ENCODE data around the gene TRIM31.
A peak's percentile ranks its signal among the peaks of the same experiment; 100 is the strongest.

TRIM31 gene

DNA sequence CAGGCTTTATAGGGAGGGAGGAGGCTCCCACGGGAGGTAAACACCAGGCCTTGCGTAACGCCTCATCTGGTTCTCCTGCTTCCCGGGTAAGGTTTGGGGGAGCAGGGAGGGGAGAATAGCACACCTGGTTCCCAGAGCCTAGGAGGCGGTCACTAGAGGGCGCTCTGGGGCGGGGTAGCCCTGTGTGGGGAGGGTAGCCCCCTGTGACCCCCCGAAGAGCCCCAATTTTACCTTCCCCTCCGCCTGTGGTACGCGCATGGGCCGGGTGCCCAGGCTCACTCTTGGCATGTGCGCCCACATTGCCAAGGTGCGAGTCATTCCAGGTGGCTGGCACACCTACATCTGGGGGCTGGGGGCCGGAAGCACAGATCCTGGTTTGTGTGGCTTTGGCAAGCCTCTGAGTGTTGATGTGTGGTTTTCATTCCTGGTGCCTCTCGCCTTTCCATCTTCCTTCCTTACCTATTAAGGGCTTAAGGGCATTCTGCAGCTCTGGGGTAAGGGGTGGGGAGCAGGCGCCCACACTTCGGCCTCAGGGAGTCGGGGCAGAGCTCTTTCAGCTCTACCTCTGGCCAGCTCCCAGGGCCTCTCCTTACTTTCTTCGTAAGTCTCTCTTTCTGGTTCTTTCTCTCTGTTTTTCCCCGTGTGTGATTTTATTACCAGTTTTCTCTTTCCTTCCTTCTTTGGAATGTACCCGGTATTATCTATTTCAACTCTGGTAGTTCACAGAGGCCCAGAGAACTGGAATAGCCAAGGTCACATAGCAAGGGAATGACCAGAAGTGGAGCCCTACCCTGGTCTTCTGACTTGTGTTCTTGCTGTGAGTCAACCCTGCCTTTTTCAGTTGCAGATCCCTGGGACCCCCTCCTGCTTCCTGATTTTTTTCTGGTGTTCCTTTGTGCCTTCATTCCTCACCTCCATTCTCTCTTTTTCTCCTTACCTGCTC is 36.8 kb downstream of the TRIM31 start:
- no peak for DNase-seq (ENCODE audit: low read depth)

DNA sequence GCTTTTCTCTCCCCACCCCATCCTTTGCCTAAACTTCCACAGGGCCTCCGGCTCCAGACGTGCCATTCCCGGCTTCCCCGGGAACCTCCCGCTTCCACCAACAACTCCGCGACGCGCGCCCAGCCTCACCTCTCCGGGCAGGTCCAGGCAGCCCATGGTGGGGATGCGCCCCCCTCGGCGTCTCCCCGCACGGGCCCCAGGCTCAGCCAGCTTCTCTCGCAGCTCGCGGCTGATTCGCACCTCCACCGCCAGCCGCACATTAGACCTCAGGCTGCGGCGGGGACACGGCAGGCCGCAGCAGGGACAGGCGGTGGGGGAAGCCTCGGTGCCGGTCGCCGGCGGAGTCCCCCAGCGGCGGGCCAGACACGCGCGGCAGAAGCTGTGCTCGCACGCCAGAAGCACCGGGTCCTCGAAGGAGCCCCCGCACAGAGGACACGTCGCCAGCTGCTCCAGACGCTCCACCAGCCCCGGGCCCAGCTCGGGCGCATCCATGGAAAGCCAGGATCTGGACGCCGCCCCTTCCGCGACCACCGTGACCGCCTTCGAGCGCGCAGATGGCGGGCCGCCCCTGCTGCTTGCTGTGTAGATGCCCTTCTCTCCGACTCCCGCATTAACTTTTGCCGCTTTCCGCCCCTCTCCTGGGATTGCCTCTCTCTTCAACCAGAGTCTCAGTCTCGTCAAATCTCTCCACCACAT is 37.6 kb downstream of the TRIM31 start, which contains the start of gene RNF39:
Gene RNF39, minus strand, starts transcription at position 676 of the 696 bp plus-strand sequence. Its CDS starts 184 bp downstream, at position 492.
- DNase-seq (ENCODE audit: low read depth): no peak

DNA sequence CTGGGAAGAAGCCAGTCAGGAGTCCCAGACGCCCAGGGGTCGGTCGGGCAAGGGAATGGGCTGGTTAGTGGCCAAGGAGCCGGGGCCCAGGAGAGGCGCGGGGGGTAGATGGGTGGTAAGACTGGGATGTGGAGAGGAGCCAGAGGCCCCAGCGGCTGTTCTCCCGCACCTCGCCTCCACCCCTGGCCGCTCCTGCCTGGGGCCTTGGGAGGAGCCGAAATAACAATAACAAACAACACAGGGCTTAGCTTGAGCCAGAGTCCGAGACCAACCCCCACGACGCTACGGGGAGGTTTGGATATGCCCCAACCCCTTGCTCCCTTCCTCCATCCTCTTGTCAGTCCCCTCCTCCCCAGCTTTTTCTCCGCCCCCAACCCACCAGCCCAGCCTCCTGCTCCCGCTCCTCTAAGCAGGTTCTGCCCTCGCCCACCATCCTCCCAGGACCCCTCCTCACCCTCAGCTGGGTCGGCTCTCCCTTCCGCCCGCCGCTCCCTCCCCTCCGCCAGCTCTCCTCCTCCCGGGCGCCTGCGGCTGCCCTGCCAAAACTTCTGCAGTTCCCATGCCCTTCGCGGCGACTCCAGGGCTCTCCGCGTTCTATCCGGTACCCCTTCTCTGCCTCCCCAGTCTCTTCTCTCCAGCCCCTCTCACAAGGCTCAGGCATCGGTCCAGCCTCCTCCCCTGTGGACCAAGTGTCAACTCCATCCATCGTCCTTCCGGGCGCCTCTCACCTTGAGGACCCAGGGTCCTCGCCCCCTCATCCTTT is 38.4 kb downstream of the TRIM31 start:
- DNase-seq (ENCODE audit: low read depth): no peak

DNA sequence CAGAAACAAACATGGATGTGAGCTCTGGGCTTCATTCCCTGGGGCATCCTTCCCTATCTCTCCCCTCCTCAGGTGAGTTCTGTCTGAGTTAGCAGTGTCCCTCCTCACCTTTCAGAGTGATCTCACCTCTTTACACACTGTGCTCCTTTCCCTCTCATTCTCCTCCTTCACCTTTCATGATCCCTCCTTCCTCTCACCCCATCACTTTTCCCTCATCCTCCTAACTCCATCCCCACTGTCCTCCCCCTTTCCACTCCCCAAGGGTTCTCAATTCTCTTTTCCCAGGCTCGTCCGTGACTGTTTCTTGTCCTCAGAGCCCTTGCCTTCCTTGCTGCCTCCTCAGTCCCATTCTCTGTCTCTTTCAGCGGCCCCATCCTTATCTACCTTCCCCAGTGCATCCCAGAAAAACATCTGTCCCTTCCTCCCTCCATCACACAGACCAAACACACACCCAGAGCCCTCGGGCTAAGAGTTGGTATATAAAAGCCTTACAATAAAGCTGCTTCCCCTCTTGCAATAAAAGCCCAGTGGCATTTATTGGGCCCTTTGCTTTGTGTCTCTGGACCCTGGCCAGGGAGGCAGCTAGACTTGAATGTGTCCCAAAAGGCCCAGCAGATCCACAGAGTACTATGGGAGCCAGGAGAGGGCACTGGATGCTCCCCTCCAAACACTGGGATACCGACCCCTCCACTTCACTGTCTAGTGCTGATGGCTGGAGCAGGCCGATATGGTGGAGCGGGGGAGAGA is 39.2 kb downstream of the TRIM31 start:
- no peak for DNase-seq (ENCODE audit: low read depth)

DNA sequence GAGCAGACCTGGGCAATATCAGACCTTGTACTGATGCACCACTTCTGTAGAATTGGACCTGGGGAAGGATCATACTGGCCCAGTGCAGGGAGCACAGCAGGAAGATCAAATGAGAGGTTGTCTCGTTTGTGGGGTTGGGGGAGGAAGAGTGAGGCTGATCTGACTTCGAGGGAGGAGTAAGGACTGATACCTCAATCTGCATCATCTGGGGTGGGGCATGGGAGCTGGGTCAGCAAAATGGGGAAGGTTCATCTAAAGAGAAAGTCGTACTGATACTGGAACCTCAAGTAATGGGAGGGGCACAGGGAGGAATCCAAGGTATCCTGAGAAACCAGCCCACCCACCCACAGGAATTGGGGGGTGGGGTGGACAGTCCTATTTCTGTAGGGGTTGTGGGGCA is 41.0 kb downstream of the TRIM31 start:
- DNase-seq (ENCODE audit: low read depth): no peak

DNA sequence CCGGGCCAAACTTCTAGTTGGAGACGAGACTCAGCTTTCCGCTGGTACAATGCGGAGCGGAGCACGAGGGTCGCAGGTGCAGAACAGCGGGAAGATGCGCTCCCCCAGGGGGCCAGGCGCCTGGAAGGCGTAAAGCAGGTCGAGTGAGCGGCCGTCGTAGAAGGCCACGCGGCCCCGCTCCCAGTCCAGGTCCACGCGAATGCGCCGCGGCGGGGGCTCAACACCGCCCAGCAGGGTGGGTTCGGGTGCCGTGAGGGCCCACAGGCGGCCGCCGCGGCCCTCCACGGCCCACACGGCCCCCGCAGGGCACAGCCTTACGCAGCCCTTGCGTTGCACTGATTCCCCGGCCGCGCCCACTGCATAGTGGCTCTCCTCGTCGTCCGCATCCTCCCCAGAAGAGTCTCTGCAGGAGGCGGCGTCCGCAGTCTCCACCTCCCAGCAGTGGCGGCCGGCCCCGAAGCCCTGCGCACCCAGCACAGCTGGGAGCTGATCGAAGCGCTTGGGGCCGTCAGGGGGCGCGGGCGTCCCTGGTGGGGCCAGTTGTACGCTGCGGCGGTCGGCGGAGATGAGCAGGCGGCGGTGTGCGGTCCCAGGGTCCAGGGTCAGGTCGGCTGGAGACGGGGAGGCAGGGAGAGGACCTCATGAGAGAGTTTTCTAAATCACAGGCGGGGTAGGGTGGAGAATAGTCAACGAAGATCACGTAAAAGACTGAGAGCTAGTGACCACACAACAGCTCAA is 41.6 kb downstream of the TRIM31 start:
- DNase-seq (ENCODE audit: low read depth): no peak

DNA sequence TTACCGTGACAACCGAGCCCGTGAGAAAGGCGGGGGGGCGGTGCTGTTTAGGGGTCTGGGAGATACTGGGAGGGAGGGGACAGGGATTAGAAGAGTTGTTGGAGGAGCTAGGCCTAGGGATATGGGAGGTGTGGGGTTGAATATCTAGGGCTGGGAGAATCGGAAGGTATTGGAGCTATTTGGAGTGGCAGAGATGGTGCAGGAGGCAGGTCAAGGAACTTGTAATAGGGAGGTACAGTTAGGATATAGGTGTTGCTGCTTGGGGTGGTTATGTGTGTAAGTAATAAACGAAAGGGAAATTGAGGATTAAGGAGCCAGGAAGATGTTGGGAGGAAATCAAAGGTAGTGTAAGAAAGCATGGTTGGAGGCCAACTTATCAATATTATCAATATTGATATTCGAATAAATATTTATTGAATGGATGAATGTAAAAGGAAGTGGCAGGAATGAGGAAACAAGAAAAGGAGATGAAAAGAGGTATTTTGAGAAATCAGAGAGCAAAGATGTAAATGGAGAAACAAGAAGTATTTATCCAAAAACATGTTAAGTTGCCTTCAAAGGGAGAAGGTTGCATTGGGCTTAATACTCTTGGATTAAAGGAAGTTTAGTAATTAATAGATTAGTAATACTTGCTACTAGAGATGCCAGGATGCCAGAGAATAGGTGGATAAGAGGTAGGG is 45.3 kb downstream of the TRIM31 start:
- no peak for DNase-seq (ENCODE audit: low read depth)

DNA sequence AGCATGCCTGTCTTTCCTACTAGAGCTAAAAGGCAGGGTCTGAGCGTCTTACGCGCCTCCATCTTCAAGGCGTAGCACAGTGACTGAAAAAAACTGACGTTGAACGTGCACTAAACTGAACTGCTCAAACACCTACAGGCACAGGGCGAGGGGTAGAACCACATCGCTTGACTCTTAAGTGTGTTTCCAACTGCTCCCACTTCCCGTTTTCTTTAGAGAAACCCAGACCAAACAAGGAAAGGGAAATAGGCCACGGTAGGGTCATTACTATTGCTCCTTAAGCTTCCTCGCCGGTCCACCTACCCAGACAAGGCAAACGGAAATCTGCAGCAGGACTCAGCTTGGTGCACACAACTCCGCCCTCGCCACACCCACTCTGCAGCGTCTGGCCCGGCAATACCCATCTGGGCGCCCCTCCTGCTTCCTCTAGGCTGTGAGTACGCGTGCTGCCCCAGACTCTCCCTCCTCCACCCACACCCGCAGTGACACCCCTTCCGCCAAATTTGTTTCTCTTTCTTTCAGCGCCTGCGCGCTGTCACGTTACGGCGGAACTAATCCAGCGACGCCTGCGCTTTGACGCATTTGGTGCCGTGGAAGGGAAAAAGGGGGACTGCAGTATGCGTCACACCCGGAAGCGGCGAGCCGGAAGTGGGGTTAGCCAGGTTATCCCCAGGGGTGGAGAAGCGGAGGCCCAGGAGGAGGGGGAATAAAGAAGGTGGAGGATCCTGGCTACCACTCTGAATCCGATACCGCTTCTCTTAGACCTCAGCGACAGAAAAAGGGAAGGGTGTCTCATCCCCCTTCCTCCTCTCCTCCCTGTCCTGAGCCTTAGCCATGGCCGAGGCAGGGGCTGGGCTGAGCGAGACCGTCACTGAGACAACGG is 46.1 kb downstream of the TRIM31 start, which contains the start of gene PPP1R11:
Gene PPP1R11, plus strand, starts transcription at position 622 of the 883 bp plus-strand sequence. Its CDS starts 213 bp downstream, at position 835.
- DNase-seq (ENCODE audit: low read depth): peak; percentile 96

DNA sequence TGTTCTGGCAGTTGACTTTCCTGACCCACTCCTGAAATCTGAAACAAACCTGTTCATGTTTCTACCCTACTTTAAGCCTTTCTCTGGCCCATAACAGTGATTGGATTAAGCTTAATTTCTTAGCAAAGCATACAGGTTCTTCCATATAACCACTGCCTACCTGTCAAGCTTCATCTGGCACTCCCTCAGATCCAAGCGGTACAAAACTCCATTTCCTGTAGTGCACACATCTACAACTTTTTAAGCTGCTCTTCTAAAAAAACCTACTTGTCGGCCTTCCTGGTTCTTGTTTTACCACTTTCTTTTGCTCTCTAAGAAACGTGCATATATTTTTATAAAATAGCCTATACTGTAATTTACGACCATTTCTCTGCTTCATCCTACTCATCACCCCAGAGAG is 46.8 kb downstream of the TRIM31 start:
- DNase-seq (ENCODE audit: low read depth): no peak

DNA sequence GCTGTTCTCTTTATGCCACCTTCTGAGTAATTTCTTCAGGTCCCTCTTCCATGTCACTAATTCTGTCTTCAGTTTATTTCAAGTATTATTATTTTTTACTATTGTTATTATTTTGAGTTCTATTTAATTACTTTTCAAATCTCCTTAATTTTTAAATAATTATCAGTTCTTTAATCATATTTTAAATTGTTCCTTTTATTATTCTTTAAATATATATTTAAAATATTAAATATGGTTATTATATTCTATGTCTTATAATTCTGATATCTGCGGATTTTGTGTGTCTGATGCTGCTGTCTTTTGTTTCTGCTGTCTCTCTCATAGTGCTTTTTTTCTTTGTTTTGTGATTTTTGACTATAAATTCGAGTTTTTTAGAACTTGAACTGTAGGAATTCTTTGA is 49.6 kb downstream of the TRIM31 start:
- no peak for DNase-seq (ENCODE audit: low read depth)

DNA sequence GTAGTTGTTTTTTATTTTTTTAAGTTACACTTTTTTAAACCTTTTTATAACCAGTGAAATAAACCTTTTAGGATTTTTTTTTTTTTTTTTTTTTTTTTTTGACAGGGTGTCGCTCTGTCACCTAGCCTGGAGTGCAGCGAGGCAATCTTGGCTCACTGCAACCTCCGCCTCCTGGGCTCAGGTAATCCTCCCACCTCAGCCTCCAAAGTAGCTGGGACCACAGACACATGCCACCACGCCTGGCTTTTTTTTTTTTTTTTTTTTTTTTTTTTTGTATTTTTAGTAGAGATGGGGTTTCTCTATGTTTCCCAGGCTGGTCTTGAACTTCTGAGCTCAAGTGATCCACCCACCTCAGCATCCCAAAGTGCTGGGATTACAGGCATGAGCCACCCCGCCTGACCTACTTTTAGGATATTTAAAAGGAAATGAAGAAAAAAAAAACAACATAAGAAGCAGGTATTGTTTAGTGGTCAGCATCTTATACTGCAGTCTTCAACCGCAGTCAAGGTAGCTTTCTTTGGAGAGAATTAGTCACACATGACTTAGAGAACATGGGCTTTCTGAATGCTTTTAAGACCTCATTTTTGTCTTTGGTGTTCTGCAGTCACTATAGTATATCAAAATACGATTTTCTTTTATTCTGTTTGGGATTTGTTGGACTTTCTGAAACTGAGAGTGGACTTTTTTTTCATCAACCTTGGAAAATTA is 50.3 kb downstream of the TRIM31 start:
- DNase-seq (ENCODE audit: low read depth): no peak

DNA sequence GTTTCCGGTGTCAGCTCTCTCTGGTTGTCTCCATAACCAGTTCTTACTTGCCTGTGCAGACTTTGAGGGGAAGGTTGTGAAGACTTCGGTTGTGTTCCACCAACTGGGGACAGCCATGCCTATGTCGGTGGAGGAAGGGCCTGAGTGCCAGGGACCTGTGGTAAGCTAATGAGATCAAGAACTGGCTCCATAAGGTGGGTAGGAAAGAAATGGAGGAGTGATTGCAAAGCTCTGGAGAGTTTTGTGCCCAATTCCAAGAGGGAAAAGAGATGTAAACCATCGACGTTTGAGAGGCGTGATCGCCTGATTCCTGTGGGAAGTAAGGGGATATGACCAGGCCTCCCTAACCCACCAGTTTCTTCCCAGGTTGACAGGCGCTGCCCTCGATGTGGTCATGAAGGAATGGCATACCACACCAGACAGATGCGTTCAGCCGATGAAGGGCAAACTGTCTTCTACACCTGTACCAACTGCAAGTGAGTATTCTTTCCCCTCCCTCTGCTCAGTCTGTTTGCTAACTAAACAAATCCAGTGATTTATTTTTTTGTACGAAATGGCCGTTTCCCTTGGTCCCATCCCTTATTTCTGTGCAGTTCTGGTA is 50.9 kb downstream of the TRIM31 start:
- DNase-seq (ENCODE audit: low read depth): no peak

DNA sequence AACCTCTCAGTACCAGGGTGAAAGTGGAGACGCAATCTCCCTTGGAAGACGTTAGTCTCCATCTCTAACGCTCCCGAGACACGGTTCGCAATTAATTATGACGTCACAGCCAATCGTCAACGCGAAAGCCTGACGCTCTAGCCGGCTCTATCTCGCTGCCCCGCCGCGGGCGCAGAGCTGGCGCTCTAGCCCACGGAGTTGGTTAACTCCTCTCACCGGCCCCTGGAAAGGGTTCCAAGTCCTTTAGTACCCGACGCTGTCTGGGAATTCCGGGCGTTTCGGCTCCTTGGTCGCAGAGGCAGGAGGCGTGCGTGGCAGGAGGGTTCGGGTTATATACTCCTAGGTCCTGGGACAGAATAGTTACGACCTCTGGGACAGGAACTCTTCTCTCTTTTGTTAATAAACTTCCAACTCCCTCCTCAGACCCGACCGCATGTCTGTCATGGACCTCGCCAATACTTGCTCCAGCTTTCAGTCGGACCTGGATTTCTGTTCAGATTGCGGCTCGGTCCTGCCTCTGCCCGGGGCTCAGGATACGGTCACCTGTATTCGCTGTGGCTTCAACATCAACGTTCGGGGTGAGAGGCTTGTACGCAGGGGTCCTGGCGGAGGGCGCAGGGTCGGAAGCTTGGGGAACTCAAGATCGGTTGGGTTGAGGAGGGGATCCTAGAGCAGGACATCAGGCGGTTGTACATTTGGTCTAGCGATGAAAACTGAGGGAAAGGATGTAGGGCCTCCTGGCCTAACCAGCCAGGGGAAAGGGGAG is 51.6 kb downstream of the TRIM31 start, which contains the start of gene POLR1H:
Gene POLR1H, plus strand, starts transcription at position 174 of the 766 bp plus-strand sequence. Its CDS starts 260 bp downstream, at position 434.
- DNase-seq (ENCODE audit: low read depth): peak; percentile 74

DNA sequence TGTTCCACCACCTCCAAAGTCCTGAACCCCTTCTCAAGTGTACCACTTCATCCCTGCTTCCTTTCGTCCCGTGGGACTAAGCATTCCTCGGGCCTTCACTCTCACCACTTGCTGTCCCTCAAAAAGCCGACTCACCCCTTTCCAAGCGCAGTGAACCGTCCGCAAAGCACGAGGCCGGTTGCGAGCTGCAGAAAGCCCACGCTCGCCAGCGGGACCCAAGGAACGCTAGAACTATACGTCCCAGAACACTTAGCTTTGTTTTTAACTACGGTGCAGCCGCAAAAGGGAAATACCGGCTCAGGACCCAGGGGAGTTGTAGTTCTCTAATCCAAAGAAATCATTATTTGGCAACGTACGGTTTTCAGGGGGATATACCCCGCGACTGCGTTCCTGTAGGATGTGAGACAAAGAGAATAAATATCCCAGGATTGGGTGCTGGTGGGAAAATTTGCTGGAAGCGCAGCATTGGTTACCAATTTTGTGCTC is 52.2 kb downstream of the TRIM31 start:
- no peak for DNase-seq (ENCODE audit: low read depth)

DNA sequence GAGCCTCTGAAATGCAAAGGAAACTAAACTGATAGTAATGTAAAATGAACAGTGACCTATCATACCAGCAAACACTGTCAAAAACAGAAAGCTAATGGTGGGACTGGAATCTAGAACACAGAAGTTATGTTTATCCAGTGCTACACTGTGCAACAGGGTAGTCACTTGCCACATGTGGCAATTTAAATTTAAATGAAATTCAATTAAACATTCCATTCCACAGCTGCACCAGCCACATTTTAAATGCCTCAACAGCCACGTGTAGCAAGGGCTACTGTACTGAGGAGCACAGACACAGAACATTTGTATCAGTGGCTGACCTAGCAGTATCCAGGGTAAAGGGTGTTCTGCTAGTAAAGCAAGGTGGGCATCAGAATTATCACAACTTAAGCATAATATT is 57.4 kb downstream of the TRIM31 start:
- DNase-seq (ENCODE audit: low read depth): no peak

DNA sequence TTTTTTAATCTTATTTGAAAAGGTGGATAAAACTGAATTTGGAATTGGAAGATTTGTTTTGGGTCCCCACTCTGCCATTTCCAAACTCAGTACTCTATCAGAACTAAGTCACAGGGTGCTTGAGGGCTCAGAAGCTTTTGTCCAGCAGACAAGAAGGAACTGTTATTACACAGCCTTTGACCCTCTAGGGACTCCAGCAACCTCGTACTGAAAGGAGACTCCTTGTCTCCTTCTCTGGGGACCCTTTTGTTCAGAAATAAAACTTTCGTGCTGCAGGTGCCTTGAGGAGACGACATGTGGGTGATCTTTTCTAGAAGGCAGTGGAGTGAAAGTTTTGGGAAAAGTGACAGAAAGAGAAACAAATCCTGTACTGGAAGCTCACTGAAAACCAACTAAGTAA is 59.2 kb downstream of the TRIM31 start:
- no peak for DNase-seq (ENCODE audit: low read depth)
